IMR-90 (cell line): Measurements from ENCODE around the gene CHDH. TPM values are rescaled to one million over a fixed set of nuclear protein-coding genes. Genes with fewer than 3 reads are reported as not detected.

ENCODE experiments used
- ATAC-seq: fragments of 200-7000 bp; cut with Tn5 transposase; 2 replicates; pipeline ENCODE4 v1.9.1; 2020; ENCODE audit warnings: low read depth, mild to moderate bottlenecking, moderate library complexity
- BruUV-seq: library from RNA; stranded (reverse); fragments of 400-500 nt; replicated peaks from 2 replicates; lab custom pipeline; 2021; lab: Mats Ljungman, UMichigan
- CTCF ChIA-PET: fragments of 300-600 bp; formaldehyde crosslinking; extraction: SDS; loops from one replicate; lab custom pipeline; 2021; ENCODE audit warnings: antibody characterized with exemption; lab: Yijun Ruan, JAX
- POLR2A ChIA-PET: fragments of 300-600 bp; sonication (Branson Sonifier 250); formaldehyde crosslinking; loops from one replicate; lab custom pipeline; 2022; ENCODE audit warnings: antibody characterized with exemption; ENCODE audit not compliant: unreplicated experiment; lab: Charles Lee
- DNase-seq: peaks from one replicate; pipeline ENCODE4 v3.0.0; 2013
- H2AFZ ChIP-seq: replicated peaks from 2 replicates; pipeline ENCODE3; 2013; ENCODE audit warnings: low read length, mild to moderate bottlenecking; ENCODE audit not compliant: poor library complexity
- H2AK5ac ChIP-seq: 2 replicates; pipeline ENCODE4 v1.6.1; 2013; ENCODE audit warnings: low read depth, low read length, inconsistent platforms
- H2AK9ac ChIP-seq: replicated peaks from 2 replicates; pipeline ENCODE3; 2013; ENCODE audit warnings: mild to moderate bottlenecking, low read depth, low read length, moderate library complexity; ENCODE audit not compliant: poor library complexity
- H2BK120ac ChIP-seq: 2 replicates; pipeline ENCODE4 v1.6.1; 2013; ENCODE audit warnings: low read depth, low read length, inconsistent platforms
- H2BK15ac ChIP-seq: 3 replicates; pipeline ENCODE4 v1.6.1; 2013; ENCODE audit warnings: low read depth, low read length, inconsistent platforms
- H2BK20ac ChIP-seq: 2 replicates; pipeline ENCODE4 v1.6.1; 2013; ENCODE audit warnings: low read depth, mild to moderate bottlenecking, inconsistent platforms, low read length, moderate library complexity
- H2BK5ac ChIP-seq: 2 replicates; pipeline ENCODE4 v1.6.1; 2013; ENCODE audit warnings: mild to moderate bottlenecking, low read depth, low read length, inconsistent platforms; ENCODE audit not compliant: poor library complexity, severe bottlenecking
- H3K14ac ChIP-seq: replicated peaks from 2 replicates; pipeline ENCODE4 v1.6.1; 2013; ENCODE audit warnings: low read depth, low read length, inconsistent platforms
- H3K18ac ChIP-seq: 2 replicates; pipeline ENCODE4 v1.6.1; 2013; ENCODE audit warnings: low read depth, low read length, control low read depth
- H3K23ac ChIP-seq: 2 replicates; pipeline ENCODE4 v1.6.1; 2013; ENCODE audit warnings: low read depth, low read length, inconsistent platforms
- H3K27ac ChIP-seq: 2 replicates; pipeline ENCODE4 v1.5.1; 2013; ENCODE audit warnings: mild to moderate bottlenecking, control low read depth, low read length; ENCODE audit not compliant: insufficient read depth
- H3K27me3 ChIP-seq: 2 replicates; pipeline ENCODE4 v1.6.1; 2013; ENCODE audit warnings: low read length; ENCODE audit not compliant: control insufficient read depth, insufficient read depth
- H3K36me3 ChIP-seq: 2 replicates; pipeline ENCODE4 v1.6.1; 2013; ENCODE audit warnings: low read length, mixed read lengths; ENCODE audit not compliant: control insufficient read depth, insufficient read depth
- H3K4ac ChIP-seq: 2 replicates; pipeline ENCODE4 v1.6.1; 2013; ENCODE audit warnings: low read depth, low read length, inconsistent platforms
- H3K4me1 ChIP-seq: 2 replicates; pipeline ENCODE4 v1.6.1; 2013; ENCODE audit warnings: low read length, mixed read lengths; ENCODE audit not compliant: control insufficient read depth, insufficient read depth
- H3K4me2 ChIP-seq: 2 replicates; pipeline ENCODE4 v1.6.1; 2013; ENCODE audit warnings: low read depth, mild to moderate bottlenecking, control low read depth, low read length, moderate library complexity
- H3K4me3 ChIP-seq: 2 replicates; pipeline ENCODE4 v1.5.1; 2013; ENCODE audit warnings: low read depth, mild to moderate bottlenecking, control low read depth, low read length, moderate library complexity; ENCODE audit not compliant: insufficient read depth
- H3K56ac ChIP-seq: 2 replicates; pipeline ENCODE4 v1.6.1; 2013; ENCODE audit warnings: low read length, inconsistent platforms; ENCODE audit not compliant: insufficient read depth; ENCODE audit errors: extremely low read depth
- H3K79me1 ChIP-seq, 2 experiments: 2 replicates each; pipeline ENCODE4 v1.6.1; 2013; ENCODE audit warnings: low read length in 2 of 2, inconsistent platforms in 1 of 2, low read depth in 1 of 2
- H3K9ac ChIP-seq: 2 replicates; pipeline ENCODE4 v1.6.1; 2013; ENCODE audit warnings: low read depth, low read length, control low read depth
- H3K9me1 ChIP-seq: 2 replicates; pipeline ENCODE4 v1.6.1; 2013; ENCODE audit warnings: low read length, inconsistent platforms; ENCODE audit not compliant: insufficient read depth
- H3K9me3 ChIP-seq: 2 replicates; pipeline ENCODE4 v1.6.1; 2013; ENCODE audit warnings: low read length; ENCODE audit not compliant: control insufficient read depth, insufficient read depth
- H4K20me1 ChIP-seq: 2 replicates; pipeline ENCODE4 v1.6.1; 2013; ENCODE audit warnings: low read length, inconsistent platforms; ENCODE audit not compliant: insufficient read depth
- H4K5ac ChIP-seq: 2 replicates; pipeline ENCODE4 v1.6.1; 2013; ENCODE audit warnings: mild to moderate bottlenecking, low read depth, low read length, control low read depth
- H4K8ac ChIP-seq, 2 experiments: 2 replicates each; pipeline ENCODE4 v1.6.1; 2013; ENCODE audit warnings: low read depth in 2 of 2, low read length in 2 of 2, control low read depth in 1 of 2, inconsistent platforms in 1 of 2
- H4K91ac ChIP-seq: 2 replicates; pipeline ENCODE4 v1.6.1; 2013; ENCODE audit warnings: low read depth, low read length, inconsistent platforms; ENCODE audit not compliant: insufficient read depth
- BHLHE40 ChIP-seq: fragments of 150-350 bp; IDR thresholded peaks from 2 replicates; pipeline ENCODE4 v1.6.1; 2016; ENCODE audit warnings: mild to moderate bottlenecking, low read depth, low read length
- CEBPB ChIP-seq: IDR thresholded peaks from 2 replicates; pipeline ENCODE4 v1.6.1; 2012; ENCODE audit warnings: low read depth, low read length, improper control_type of control experiment
- CHD1 ChIP-seq: IDR thresholded peaks from 2 replicates; pipeline ENCODE4 v1.6.1; 2012; ENCODE audit warnings: low read depth, low read length, improper control_type of control experiment
- CTCF ChIP-seq: conservative IDR thresholded peaks from 2 replicates; pipeline ENCODE4 v1.5.1; 2012; ENCODE audit warnings: mild to moderate bottlenecking, low read depth, low read length, improper control_type of control experiment
- FOS ChIP-seq: fragments of 150-350 bp; IDR thresholded peaks from 2 replicates; pipeline ENCODE4 v1.6.1; 2016; ENCODE audit warnings: low read depth, low read length
- MAFK ChIP-seq: IDR thresholded peaks from 2 replicates; pipeline ENCODE4 v1.6.1; 2012; ENCODE audit warnings: low read depth, low read length, improper control_type of control experiment
- MAZ ChIP-seq: IDR thresholded peaks from 2 replicates; pipeline ENCODE4 v1.6.1; 2012; ENCODE audit warnings: low read depth, mild to moderate bottlenecking, low read length, improper control_type of control experiment, moderate library complexity, borderline replicate concordance
- MXI1 ChIP-seq: IDR thresholded peaks from 2 replicates; pipeline ENCODE4 v1.6.1; 2012; ENCODE audit warnings: low read depth, mild to moderate bottlenecking, low read length, moderate library complexity, borderline replicate concordance
- NFE2L2 ChIP-seq: fragments of 150-350 bp; IDR thresholded peaks from 2 replicates; pipeline ENCODE4 v1.6.1; 2016; ENCODE audit warnings: low read depth, mild to moderate bottlenecking, low read length
- POLR2A ChIP-seq: IDR thresholded peaks from 2 replicates; pipeline ENCODE4 v1.6.1; 2012; ENCODE audit warnings: mild to moderate bottlenecking, low read depth, low read length
- RAD21 ChIP-seq: IDR thresholded peaks from 2 replicates; pipeline ENCODE4 v1.6.1; 2012; ENCODE audit warnings: low read length, improper control_type of control experiment
- RFX5 ChIP-seq: IDR thresholded peaks from 2 replicates; pipeline ENCODE4 v1.8.0; 2012; ENCODE audit warnings: low read depth, mild to moderate bottlenecking, low read length, moderate library complexity
- SMC3 ChIP-seq: fragments of 150-350 bp; IDR thresholded peaks from 2 replicates; pipeline ENCODE4 v1.6.1; 2016; ENCODE audit warnings: low read depth, mild to moderate bottlenecking, antibody characterized with exemption, low read length, moderate library complexity
- USF2 ChIP-seq: fragments of 150-350 bp; IDR thresholded peaks from 2 replicates; pipeline ENCODE4 v1.6.1; 2017; ENCODE audit warnings: mild to moderate bottlenecking, antibody characterized with exemption, low read length, low read depth
- WGBS, 2 experiments: methylation state at CpG; one replicate each; pipeline versions ENCODE4 v1.1.5 to v1.1.7; 2013; ENCODE audit warnings: missing lambda C conversion rate in 2 of 2; ENCODE audit not compliant: insufficient read length in 1 of 2; ENCODE audit errors: extremely low coverage in 2 of 2; 5-methylcytosine and 5-hydroxymethylcytosine counted together
- dilution Hi-C: fragments of 300-500 bp; cut with HindIII; formaldehyde crosslinking; loops from one replicate; pipeline ENCODE4 v1.14.3; 2018; ENCODE audit warnings: low sequenced_read_pairs; ENCODE audit not compliant: unreplicated experiment
- in situ Hi-C: fragments of 300-500 bp; cut with MboI; formaldehyde crosslinking; loops from 3 replicates; pipeline ENCODE4 v1.14.3; 2019; ENCODE audit warnings: low sequenced_read_pairs, inconsistent platforms, mixed read lengths
- intact Hi-C: fragments of 100-400 bp; cut with micrococcal nuclease; formaldehyde crosslinking; loops from 2 replicates; pipeline ENCODE4 v1.10.0; 2022
- polyA plus RNA-seq, 3 experiments: library from polyadenylated mRNA; depleted of rRNA; stranded (reverse); fragments of >200 nt; gene quantifications; 2 replicates each; pipeline ENCODE4 v1.2.3, GENCODE V29; 2012; ENCODE audit warnings: low replicate concordance in 1 of 3
- total RNA-seq: library from RNA; depleted of rRNA; stranded (reverse); fragments of >200 nt; gene quantifications from 2 replicates; pipeline ENCODE4 v1.2.3, GENCODE V29; 2012
- TF ChIP-seq, protein P1 (sequence below): fragments of 150-350 bp; IDR thresholded peaks from 2 replicates; pipeline ENCODE4 v1.6.1; 2016; ENCODE audit warnings: low read depth, mild to moderate bottlenecking, low read length, moderate library complexity, borderline replicate concordance

Gene CHDH
- total and polyA plus RNA-seq, 2 of the 4 experiments (the other 2 are of a cell fraction) = under 0.01 to 0.19 TPM

DNA sequence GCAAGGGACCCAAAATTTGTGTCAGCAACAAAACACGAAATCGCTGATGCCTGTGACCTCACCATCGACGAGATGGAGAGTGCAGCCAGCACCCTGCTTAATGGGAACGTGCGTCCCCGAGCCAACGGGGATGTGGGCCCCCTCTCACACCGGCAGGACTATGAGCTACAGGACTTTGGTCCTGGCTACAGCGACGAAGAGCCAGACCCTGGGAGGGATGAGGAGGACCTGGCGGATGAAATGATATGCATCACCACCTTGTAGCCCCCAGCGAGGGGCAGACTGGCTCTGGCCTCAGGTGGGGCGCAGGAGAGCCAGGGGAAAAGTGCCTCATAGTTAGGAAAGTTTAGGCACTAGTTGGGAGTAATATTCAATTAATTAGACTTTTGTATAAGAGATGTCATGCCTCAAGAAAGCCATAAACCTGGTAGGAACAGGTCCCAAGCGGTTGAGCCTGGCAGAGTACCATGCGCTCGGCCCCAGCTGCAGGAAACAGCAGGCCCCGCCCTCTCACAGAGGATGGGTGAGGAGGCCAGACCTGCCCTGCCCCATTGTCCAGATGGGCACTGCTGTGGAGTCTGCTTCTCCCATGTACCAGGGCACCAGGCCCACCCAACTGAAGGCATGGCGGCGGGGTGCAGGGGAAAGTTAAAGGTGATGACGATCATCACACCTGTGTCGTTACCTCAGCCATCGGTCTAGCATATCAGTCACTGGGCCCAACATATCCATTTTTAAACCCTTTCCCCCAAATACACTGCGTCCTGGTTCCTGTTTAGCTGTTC is 34.9 kb downstream of the CHDH start:
- Histone ChIP-seq H2BK20ac (no peak overlapping the region), H3K9ac (no peak overlapping the region), H3K18ac (no peak overlapping the region), H3K4me3 (no peak overlapping the region), H3K4ac (no peak overlapping the region), H3K23ac (no peak overlapping the region), H4K20me1 (no peaks in the 10 kb centered on the region), H3K79me1 (no peaks in the 10 kb centered on the region), H2AK9ac (no peak overlapping the region), H4K91ac (no peak overlapping the region), H3K9me3 (no peaks in the 10 kb centered on the region), H3K56ac (no peak overlapping the region), H3K14ac (no peak overlapping the region), H2BK5ac (no peak overlapping the region), H3K9me1 (peaks cover 3% of the 10 kb centered on the region), H2BK15ac (no peak overlapping the region), H3K27ac (no peak overlapping the region), H3K36me3 (no peaks in the 10 kb centered on the region), H4K5ac (no peak overlapping the region), H3K4me1 (peaks cover 3% of the 10 kb centered on the region), H2AFZ (peak overlapping the region; percentile 14), H4K8ac (no peak overlapping the region), H3K4me2 (no peak overlapping the region), H2AK5ac (no peak overlapping the region), H2BK120ac (no peak overlapping the region), H3K27me3 (peaks cover 9% of the 10 kb centered on the region)
- DNase-seq = no peak
- intact Hi-C loops (no loop called here), in situ Hi-C loops (no loop called here), dilution Hi-C loops (no loop called here)
- POLR2A ChIA-PET = no interaction called here
- BruUV-seq = no TSS peak
- ATAC-seq = no peak
- WGBS, 2 experiments = 86% methylated on average over 6 of the region's 24 CpGs; no CpG with 5 or more reads in 1 of the 2 experiments
- CTCF ChIA-PET = interaction anchor here (0.7 kb wide), 1 partner anchor 108 kb away, joined by 3 read pairs; no protein-coding TSS in a partner anchor
- TF ChIP-seq MAZ = no peak
- TF ChIP-seq NFE2L2 = no peak
- TF ChIP-seq CEBPB = no peak
- TF ChIP-seq MXI1 = no peak
- TF ChIP-seq RAD21 = no peak
- TF ChIP-seq, protein P1, sequence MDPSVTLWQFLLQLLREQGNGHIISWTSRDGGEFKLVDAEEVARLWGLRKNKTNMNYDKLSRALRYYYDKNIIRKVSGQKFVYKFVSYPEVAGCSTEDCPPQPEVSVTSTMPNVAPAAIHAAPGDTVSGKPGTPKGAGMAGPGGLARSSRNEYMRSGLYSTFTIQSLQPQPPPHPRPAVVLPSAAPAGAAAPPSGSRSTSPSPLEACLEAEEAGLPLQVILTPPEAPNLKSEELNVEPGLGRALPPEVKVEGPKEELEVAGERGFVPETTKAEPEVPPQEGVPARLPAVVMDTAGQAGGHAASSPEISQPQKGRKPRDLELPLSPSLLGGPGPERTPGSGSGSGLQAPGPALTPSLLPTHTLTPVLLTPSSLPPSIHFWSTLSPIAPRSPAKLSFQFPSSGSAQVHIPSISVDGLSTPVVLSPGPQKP = no peak
- TF ChIP-seq CHD1 = no peak
- TF ChIP-seq SMC3 = no peak
- TF ChIP-seq MAFK = no peak
- TF ChIP-seq RFX5 = no peak
- TF ChIP-seq FOS = no peak
- TF ChIP-seq BHLHE40 = no peak
- TF ChIP-seq POLR2A = no peak
- no peak for TF ChIP-seq CTCF
- TF ChIP-seq USF2 = no peak
